Measurements from ENCODE around the gene WDR70.
"Not testable (repeated sequence)": the region's sequence is repeated elsewhere in the genome, so short reads cannot be mapped to it uniquely, and the experiment has no call there.

The WDR70 gene

GRCh38 chr5:37454402-37455055 lies 75.4 kb downstream of the WDR70 start:
- peak; percentile 9 for DNase-seq (ENCODE audit: low spot score)

- not testable (repeated sequence) for DNase-seq (ENCODE audit: low spot score)
These were observed 84.3 kb downstream of the WDR70 start for GRCh38 chr5:37463191-37464051.

- not testable (repeated sequence) for DNase-seq (ENCODE audit: low spot score)
These were observed 85.5 kb downstream of the WDR70 start for GRCh38 chr5:37464581-37464980.

- DNase-seq (ENCODE audit: low spot score) = not testable (repeated sequence)
These were observed 90.3 kb downstream of the WDR70 start for GRCh38 chr5:37469383-37469782.

DNA sequence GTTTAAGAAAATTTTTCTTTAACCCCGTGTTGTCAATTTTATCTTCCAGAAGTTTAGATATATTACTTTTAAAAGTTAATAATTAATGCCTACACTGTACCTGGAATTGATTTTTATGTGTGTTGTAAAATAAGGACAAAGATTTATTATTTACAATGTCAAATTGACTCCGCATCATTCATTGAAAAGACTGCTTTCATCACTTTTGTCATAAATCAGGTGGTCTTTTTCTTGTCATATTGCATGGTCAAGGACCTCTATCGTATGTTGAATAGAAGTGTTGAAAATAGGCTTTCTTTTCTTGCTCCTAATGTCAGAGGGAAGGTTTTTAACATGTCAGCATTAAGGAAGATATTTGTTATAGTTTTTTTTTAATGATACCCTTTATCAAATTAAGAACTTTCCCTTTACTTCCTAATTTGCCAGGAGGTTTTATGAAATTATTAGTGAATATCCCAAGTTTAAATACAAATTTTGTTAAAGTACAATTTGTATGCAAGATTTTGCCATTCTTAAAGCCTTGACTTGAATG lies 92.6 kb downstream of the WDR70 start:
- no peak for DNase-seq (ENCODE audit: low spot score)

DNA sequence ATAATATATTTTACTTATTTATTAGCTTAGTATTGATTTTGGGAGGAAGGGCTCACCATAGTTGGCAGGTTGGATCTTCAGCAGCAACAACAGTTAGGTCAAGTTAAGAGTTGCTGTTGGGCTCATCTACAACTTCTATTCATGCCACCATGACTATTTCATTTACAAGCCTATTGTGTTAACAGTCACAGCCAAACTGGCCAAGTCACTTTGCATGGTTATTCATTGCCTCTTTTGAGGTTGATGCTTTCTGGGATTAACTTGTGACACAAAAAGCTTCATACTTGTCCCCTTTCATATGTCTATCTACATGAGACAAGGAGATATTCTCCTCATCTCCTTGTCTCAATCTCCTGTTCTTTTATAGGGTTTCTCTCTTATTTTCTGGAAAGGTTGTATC lies 98.3 kb downstream of the WDR70 start:
- DNase-seq (ENCODE audit: low spot score) = no peak

DNA sequence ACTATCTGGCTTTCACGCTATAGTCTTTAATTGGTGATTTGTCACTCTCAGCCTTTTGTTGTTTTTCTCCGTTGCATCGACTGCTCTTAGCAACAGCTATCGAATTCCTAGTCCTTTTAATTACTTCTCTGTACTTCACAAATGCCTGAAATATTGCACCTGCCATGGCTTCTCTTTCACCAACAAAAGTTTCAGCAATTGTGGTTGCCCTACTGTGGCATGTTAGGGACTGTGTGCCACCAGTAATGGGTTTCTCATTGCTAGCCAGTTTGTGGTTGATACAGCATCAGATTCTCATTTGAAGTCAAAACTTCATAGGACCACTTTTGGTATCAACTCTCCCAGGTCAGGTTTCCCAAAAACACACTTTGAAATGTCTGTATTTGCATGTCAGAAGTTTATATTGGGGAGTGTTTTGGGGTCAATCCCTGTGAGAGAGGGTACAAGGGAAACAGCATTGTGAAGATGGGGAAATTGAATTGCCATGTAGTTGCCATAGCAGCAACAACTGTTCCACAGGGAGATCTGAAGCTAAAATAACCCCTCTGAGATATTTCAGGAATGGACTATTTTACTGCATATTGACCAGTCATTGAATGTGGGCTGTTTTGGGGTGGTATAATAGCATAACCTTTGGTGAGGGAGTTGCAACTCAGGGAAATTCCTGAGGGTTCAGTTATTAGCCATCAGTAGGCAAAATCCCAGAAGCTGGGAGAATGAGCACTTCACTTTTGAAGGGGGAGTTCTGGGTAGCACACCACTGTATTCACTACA lies 99.2 kb downstream of the WDR70 start:
- DNase-seq (ENCODE audit: low spot score) = no peak

DNA sequence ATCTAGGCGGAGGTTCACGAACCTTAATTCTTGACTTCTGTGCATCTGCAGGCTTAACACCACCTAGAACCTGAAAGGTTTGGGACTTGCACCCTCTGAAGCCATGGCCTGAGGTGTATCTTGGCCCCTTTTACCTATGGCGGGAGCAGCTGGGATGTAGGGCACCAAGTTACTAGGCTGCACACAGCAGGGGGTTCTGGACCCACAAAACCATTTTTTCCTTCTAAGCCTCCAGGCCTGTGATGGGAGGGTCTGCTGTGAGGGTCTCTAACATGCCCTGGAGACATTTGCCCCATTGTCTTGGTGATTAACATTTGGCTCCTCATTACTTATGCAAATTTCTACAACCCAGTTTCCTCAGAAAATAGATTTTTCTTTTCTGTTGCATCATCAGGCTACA lies 102.3 kb downstream of the WDR70 start:
- not testable (repeated sequence) for DNase-seq (ENCODE audit: low spot score)

DNA sequence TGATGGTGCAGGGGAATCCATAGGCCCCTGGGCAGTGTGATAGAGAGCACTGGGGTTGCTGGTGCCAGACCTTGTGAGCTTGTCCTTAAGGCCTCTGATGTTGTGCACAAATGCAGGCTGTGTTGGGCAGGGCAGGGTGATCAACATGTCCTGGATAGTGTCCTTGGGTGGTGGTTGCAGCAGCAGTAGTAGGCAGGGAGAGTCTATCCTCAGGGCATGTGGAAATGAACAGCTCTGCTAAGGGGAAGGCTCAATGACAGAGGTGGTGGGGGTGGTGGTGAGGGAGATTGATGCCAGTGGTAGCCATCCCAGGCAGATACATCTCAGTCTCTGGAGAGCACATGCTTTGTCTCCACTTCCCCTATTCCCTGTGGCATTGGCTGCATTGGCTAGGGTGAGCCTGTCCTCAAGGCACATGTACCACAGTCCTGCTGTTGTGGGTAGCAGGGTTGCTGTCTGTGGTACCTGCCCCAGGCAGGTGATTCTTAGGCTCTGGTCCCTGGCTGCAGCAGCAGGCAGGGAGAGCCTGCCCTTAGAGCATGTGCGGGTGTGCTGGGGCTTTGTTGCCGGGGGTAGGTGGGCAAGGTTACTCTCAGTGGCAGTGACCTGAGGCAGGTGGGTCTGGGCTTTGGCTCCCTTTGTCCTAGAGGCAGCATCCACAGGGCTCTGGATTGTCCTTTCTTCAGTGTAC lies 111.1 kb downstream of the WDR70 start:
- no peak for DNase-seq (ENCODE audit: low spot score)

DNA sequence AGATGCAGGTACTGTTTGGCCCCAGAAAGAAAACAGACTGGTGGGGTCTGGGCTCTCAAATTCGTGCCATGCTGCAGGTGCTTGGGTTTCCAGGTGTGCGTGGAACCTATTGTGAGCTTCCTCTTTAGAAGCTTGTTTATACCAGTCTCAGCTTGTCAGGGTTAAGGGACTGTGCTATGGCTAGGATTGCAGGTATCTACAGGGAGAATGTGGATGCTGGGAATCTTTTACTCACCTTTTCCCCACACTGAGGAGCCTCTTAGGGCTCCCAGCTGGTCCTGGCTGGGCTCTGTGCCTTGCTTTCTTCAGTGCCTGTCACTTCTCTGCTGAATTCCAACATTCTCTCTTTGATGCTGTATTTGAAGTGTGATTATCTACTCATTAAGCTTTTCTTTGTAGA lies 111.8 kb downstream of the WDR70 start:
- DNase-seq (ENCODE audit: low spot score) = no peak

GRCh38 chr5:37492778-37493555 lies 113.8 kb downstream of the WDR70 start:
- DNase-seq (ENCODE audit: low spot score) = no peak

GRCh38 chr5:37494756-37495155 lies 115.6 kb downstream of the WDR70 start:
- no peak for DNase-seq (ENCODE audit: low spot score)

DNA sequence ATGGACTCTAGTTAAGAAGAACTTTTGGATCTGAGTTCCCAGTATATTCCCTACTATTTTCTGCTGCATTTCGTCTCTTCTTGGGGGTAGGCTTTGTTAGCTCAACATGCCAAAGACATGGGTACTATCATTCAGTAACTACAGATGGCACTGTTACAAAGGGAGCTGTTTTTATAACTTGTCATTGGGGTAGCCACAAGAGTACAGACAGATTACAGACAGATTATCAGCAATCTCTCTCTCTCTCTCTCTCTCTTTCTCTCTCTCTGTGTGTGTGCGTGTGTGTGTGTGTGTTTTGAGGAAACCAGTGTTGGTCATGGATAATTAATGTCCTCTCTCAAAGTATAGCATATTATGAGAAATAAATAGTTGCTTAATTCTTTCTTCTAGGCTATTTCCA lies 116.1 kb downstream of the WDR70 start:
- DNase-seq (ENCODE audit: low spot score) = peak; percentile 31

- DNase-seq (ENCODE audit: low spot score) = peak; percentile 58
These were observed 116.7 kb downstream of the WDR70 start for GRCh38 chr5:37495668-37496347.

DNA sequence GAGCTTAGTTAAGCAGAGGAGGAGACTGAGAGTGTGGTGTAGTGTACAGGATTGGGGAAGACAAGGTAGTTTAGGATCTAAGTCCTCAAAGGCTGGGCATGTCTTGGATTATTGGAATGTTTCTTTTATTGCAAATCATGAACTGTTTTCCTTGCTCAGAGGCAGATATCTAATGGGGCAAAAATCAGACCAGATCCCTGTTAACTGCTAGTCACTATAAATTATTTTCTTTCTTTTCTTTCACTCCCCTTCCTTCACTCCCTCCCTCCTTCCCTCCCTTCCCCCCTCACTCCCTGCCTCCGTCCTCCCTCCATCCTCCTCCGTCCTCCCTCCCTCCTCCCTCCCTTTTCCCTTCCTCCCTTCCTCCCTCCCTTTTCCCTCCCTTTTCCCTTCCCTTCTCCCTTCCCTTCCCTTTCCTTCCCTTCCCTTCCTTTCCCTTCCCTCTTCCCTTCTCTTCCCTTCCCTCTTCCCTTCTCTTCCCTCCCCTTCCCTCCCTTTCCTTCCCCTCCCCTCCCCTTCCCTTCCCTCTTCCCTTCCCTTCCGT lies 117.9 kb downstream of the WDR70 start:
- no peak for DNase-seq (ENCODE audit: low spot score)

GRCh38 chr5:37501152-37501551 lies 122.0 kb downstream of the WDR70 start:
- no peak for DNase-seq (ENCODE audit: low spot score)

- DNase-seq (ENCODE audit: low spot score) = no peak
These were observed 127.1 kb downstream of the WDR70 start for GRCh38 chr5:37506241-37506640.

DNA sequence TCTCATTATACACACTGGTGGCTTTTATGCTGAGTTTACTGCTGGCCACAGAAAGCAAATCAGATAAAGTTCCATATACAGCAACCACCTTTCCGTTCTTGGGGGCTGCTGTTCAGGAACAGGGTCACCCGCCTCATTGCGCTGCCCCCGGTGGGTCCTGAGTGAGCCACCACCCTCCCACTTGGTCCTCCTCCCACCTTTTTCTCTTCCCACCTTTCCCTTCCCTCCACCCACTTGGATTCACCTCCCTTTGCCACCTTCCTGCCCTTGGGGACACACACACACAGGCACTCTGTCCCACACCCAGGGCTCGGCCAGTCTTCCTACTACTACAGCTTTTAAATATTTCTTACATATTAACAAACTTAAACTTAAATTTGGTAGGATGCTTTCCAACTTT lies 127.6 kb downstream of the WDR70 start:
- no peak for DNase-seq (ENCODE audit: low spot score)

DNA sequence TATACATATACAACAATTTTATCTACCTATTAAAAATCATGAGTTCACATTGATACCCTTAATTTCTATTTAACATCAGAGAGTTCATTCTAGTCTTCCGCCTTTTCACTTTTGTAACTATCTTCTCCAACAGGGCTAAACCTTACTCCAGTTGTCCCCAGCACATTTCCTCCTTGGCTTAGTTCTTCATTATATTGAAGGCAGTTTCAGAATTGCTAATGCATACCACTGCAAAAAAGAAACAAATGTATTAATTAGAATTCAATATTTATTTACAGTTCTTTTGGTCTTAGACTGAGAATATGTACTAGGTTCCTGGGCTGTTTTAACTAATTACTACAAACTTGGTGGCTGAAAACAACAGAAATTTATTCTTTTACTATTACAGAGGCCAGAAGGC lies 132.5 kb downstream of the WDR70 start:
- DNase-seq (ENCODE audit: low spot score) = no peak

DNA sequence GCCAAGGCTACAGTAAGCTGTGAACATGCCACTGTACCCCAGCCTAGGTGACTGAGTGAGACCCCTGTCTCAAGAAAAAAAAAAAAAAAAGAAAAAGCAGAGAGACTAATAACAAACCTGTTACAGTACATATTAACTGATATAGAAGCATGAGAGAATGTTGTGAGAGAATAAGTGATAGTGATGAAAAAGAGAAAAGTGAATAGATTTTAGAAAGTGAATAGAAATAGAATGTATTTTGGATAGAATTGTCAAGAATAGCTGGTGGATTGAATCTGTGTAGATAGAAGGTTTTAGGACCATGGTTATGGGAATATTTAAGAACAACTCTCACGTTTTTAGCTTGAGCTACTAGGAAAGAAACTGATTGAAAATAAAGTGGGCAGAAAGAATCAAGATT lies 135.8 kb downstream of the WDR70 start:
- no peak for DNase-seq (ENCODE audit: low spot score)

All from GM03348 (cell line).